M059J (cell line): ENCODE measurements around the gene BBLN. TPM values are rescaled to one million over a fixed set of nuclear protein-coding genes. Genes with fewer than 3 reads are reported as not detected.
A peak's percentile ranks its signal among the peaks of the same experiment; 100 is the strongest.
"Not testable (repeated sequence)": the region's sequence is repeated elsewhere in the genome, so short reads cannot be mapped to it uniquely, and the experiment has no call there.

Experiments used
- DNase-seq: peaks from one replicate; pipeline ENCODE4 v3.0.0-alpha.2; 2012; ENCODE audit warnings: low read depth
- total RNA-seq: library from RNA; depleted of rRNA; stranded (reverse); fragments of >200 nt; shearing (Covaris generic); gene quantifications from 2 replicates; pipeline ENCODE4 v1.2.3, GENCODE V29; 2014; rRNA removed

The BBLN gene
- total RNA-seq = 289 and 427 TPM in 2 replicates

GRCh38 chr9:128159784-128160602 lies at the start of gene BBLN:
BBLN (plus strand) TSS chr9:128160265; CDS start chr9:128160408, 143 bp downstream.
- DNase-seq = peak; percentile 90

- DNase-seq = not testable (repeated sequence)
Measured at GRCh38 chr9:128111726-128112125, 48.3 kb upstream of the BBLN start.

GRCh38 chr9:128113526-128114325 lies 46.3 kb upstream of the BBLN start:
- DNase-seq = no peak

DNA sequence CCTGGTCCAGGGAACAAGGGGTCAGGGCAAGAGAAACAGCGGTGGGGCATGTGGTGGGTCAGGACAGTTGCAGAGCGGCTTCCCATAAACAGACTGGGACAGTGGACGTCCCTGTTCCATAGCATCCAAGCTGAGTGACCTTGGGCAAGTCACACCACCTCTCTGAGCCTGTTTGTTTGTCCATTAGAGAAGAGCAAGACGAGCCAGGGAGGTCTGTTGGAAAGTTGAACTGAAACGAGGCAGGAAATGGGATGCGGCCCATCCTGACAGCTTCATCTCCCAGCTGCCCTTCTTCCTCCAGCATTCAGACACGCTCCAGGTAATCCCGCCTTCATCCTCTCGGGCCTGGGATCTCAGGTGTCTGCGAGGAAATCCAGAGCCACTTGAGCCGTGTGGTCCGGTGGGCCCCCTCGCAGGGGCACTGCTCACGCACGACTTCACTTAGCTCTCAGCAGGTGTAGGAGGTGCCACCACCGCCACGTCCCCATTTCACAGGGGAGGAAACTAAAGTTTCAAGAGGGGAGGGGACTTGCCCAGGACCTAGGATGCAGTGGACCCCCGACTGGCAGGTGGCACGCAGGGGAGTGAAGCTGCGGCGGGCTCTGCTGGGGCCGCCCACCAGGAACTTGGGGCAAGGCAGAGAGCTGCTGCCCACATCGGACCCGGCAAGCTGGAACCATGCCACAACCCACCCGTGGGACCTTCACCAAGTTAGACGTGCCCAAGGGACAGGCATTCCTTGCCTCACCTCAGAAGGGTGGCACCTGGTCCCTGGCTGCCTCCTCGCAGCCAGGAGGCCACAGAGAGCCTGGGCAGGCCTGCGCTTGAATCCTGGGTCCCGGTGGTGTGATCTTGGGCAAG lies 45.5 kb upstream of the BBLN start:
- no peak for DNase-seq

DNA sequence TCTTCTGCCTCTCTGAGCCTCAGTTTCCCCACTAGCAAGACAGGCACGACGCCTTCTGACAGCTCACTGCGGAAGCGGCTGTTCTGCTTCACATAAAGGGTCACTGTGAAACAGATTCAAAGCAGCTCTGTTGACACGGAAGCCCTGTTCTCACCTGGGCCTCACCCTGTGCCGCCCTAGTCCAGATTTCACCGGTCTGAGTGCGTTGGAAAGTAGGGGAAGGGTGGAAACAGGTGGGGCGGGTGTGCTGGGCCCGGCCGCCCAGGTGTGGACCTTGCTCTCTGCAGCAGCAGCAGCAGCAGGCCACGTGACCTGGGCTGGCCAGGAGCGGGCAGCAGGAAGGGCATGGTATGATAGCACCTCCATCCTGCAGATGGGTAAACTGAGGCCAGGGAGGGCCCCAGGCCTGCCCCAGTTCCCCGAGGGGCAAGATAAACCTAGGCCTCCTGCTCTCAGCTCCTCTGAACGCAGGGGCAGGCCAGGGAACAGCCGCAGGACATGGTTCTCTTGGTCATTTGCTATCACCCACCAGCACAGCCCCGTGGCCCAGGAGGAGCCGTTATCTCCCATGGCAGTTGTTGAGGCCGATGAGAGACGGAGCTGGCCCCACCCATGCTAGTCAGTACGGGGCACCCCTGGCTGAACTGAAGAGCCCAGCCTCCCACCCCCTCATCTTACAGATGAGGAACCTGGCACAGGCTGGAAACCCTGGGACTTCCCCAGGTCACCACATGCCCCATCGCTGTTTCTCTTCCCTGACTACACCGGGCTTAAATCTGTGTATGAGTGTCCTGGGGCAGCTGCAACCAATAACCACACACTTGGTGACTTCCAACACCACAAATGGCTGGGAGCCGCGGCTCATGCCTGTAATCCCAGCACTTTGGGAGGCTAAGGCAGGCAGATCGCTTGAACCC lies 44.6 kb upstream of the BBLN start:
- DNase-seq = no peak

- no peak for DNase-seq
Measured at GRCh38 chr9:128116104-128117083, 43.7 kb upstream of the BBLN start.

DNA sequence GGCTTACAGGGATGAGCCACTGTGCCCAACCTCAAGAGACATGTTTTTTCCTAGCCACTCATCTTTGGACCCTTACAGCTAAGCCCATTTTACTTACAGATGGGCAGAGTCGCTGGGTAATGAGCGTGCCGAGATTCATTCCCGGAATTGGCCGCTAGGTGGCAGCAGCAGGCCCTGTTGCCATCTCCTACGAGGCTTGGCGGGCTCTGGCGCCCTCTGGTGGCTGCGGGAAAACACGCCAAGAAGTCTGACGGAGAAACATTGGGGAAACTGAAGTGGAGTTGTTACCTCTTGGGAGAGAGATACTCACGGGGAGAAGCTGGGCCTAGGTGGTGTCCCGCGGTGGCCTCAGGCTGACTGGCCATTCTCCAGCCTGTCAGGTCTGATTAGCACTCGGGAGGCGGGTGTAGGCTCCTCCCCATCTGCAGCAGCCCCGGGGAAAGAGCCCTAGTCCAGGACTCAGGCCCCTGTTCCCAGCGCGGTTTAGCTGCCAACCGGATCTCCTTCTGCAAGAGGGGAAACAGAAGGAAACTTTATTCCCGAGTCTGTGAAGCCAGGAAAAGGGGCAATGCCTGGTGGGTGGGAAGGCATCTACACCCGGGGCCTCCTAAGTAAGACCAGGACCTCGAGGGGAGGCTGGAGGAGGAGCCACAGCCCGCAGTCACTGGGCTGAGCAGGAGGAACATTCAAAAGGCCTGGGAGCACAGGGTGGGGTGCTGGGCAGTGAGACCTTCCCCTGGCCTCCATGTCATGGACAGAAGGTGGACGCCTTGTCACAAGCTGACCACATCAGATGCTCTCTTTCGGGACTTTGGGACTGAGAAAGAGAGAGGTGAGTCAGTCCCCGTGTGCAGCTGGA lies 42.2 kb upstream of the BBLN start:
- peak; percentile 82 for DNase-seq

DNA sequence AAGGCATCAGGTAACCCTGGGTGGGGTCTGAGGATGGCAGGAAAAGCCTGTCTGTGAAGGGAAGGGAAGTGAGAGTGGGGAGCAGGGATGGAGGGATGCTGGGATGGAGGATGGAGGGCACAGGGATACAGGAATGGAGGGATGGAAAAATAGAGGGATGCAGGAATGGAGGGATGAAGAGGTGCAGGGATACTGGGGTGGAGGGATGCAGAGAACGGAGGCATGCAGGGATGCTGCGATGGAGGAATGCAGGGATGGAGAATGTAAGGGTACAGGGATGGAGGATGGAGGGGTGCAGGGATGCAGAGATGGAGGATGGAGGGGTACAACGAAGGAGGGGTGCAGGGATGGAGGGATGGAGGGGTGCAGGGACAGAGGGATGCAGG lies 41.6 kb upstream of the BBLN start:
- DNase-seq = no peak

DNA sequence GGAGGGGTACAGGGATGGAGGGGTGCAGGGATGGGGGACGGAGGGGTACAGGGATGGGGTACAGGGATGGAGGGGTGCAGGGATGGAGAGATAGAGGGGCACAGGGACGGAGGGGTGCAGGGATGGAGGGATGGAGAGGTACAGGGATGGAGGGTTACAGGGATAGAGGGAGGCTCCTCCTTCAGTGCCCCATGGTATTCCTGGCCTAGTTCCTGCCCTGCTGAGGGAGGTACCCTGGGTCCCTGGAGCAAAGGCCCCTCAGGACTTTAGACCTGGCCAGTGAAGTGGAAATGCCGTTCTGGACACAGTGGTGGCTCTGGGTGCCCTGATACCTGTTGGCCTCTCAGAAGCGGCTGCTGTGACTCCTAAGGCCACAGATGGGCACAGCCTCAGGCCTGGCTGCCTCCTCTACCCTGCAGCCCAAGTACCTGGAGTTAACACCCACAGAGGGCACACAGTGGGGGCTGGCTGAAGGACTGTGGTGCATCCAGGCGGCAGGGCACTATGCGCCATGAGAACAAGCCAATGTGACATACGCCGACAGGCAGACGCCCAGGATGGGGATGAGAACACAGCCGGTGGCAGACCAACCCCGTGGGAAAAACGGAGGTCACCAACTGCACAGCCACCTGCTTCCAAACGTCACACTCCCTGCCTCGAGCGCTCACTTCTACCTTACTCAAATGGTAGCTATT lies 40.9 kb upstream of the BBLN start:
- no peak for DNase-seq

DNA sequence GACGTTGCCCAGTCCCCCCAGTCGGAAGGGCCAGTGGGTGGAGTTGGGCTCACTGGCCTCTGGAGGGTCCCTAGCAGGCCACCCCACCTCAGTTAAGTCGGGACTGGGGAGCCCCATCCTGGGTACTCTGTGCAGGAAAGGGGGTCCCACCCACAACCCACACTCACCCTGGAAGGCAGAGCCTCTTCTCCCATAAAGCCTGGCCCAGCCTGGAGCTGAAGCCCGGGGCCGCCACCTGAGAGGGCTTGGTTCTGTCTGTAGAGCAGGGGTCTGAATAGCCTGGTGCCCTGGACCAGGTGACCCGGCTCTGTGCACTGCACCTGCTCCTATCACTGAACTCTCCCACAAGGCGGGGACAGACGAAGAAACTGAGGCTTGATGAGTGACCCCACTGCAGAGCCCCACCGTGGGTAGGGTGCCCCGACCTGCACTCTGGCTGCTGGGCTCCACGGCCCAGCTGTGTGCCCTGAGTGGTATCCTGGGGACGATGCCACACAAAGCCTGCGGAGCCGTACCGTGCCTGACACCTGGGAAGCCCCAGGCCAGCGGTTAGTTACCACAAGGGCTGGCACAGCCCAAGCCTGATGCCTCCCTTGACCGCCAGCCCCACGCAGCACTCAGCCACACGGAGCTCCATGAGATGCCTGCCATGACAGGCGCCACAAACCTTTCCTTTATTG lies 39.9 kb upstream of the BBLN start:
- no peak for DNase-seq

- DNase-seq = no peak
Measured at GRCh38 chr9:128120741-128121465, 39.2 kb upstream of the BBLN start.

GRCh38 chr9:128121466-128121810 lies 38.6 kb upstream of the BBLN start:
- DNase-seq = no peak

DNA sequence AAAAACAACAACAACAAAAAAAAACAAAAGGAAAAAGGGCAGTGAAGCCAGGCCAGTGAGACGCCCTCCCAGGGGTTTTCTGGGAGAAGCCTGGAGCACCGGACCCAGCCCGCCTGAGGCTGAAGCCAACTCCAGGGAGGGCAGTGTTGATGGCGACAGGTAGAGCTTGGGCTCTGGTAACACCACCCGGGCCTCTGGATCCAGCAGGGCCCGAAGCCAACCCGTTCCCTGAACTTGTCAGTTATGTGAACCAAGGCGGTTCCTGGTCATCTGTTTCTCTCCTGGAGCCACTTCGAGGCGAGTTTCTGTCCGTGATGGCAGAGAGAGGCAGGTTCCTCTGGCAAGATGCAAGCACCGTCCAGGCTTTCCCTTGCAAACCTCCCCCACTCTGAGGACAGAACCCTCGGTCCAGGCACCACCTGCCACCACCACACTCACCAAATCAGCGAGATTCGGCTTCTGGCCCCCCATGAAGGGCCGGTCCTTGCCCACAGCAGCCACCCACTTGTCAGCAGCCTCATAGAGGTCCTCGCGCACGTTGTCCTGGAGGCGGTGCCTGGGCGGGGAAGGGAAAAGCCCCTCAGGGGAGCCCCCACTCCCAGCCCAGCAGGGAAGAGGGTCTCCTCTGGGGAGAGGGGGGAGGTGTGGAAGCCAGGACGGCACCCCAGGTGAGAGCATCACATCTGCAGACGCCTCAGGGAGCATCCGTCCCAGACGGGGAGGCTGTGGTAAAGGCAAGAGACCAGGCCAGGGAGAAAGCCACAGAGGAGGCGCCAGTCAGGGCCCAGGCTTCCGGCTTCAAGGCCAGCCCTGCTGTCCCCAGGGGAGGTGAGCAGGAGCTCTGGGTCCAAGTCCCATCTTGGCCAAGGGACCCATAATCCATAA lies 37.9 kb upstream of the BBLN start:
- DNase-seq = no peak

DNA sequence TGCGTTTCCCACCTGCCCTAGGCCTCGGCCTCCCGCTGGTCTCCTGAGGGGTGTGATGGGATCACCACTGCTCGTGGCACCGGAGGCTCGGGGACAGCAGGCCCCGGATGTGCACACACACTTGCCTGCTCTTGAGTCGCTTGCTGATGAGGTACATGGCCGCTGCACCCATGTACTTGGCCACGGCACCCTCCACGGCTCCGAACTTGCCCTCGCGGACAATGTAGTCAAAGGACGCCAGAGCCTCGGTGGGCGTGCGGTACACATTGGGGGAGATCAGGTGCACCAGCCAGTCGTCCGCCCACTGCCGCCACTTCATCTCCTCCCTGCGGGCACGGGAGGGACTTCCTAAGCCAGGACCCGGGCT lies 37.3 kb upstream of the BBLN start:
- DNase-seq = no peak

DNA sequence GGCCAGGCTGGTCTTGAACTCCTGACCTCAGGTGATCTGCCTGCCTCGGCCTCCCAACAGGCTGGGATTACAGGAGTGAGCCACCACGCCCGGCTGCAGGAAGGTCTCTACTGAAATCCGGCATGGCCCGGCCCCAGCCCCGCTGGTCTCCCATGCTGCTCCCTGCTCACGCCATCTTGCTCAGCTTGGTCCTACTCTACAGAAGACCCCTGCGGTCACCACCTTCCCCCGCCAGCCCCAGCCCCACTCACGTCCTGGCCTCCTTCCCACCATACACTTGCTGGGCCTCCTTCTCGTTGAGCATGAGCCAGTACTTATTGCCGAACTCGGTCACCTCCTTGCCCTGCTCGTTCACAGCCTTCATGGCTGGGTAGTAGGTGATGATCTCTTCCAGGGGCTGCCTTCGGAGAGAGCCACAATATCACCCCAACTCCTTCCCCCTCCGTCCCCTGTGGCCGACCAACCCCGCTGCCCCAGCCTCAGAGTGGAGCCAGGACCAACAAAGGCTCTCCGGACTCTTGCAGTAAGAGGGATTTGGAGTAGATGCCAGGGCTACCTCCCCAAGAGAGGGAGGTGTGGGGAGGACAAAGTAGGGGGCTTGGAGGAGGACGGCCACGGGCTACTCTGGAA lies 36.5 kb upstream of the BBLN start:
- DNase-seq = no peak

DNA sequence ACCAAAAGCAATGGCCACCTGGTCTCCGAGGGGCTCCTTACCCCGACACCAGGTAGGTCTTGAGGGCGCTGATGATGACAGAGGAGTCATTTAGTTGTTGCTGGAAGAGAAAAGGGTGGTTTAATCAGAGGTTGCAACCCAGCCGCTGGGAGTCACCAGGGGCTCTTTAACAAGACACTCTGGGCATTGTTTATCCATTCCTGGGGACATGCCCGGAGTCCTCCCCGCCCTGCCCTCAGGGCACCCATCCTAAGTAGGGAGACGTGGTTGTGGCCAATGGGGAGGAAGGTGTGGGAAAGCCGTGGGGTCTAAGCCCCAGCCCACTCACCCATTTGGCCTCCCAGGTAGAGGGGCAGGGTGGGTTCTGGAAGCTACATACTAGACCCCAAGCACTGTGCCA lies 35.6 kb upstream of the BBLN start:
- no peak for DNase-seq
